ENCODE results near the gene ATP6V1G1. TPM values are rescaled to one million over a fixed set of nuclear protein-coding genes. Genes with fewer than 3 reads are reported as not detected.

The ATP6V1G1 gene, protein sequence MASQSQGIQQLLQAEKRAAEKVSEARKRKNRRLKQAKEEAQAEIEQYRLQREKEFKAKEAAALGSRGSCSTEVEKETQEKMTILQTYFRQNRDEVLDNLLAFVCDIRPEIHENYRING
- total RNA-seq: 265 TPM

DNA sequence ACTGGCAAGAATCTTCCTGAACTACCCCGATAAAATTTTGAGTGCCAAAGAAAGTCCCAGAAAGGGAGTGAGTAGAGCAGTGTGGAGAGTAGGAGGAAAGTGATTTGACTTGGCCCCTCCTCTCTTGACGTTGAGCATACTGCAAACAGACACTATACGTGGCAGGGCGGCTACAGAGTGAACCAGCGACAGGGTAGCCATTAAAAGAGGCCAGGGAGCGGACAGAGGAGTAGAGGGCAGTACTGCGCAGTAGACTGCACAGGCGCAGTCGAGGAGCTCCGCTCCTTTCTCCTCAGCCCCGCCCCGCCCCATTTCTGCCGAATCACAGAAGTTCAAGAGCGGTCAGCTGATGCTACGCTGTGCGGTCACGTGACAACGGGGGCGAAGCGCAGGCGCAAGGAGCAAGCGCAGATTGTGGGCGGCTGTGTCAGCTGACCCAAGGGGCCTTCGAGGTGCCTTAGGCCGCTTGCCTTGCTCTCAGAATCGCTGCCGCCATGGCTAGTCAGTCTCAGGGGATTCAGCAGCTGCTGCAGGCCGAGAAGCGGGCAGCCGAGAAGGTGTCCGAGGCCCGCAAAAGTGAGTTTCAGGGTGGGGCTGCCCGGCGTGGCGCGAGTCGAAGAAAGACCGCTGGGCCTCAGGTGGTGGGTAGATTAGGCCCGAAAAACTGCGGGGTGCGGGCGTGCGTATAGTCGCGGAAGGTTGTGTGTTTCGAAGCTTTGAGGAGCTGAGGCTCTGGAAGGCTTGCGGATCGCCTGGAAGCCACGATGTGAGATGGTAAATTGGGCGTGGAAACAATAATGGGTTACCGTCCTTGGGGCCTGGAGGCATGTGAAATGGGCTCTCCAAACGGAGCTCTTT lies at the start of gene ATP6V1G1:
Gene ATP6V1G1 (plus strand): TSS at position 425 of the 858 bp plus-strand sequence. CDS start 70 bp downstream, at position 495.
- Histone ChIP-seq H3K27me3 (ENCODE audit: insufficient read depth, low read length) (no peaks in the 10 kb centered on the region), H3K4me1 (ENCODE audit: insufficient read depth, low read length) (peaks cover 53% of the 10 kb centered on the region), H3K9me3 (ENCODE audit: low read depth, low read length) (no peaks in the 10 kb centered on the region), H3K4me3 (ENCODE audit: low read length) (peak within 1 kb of the TSS; percentile 98)

DNA sequence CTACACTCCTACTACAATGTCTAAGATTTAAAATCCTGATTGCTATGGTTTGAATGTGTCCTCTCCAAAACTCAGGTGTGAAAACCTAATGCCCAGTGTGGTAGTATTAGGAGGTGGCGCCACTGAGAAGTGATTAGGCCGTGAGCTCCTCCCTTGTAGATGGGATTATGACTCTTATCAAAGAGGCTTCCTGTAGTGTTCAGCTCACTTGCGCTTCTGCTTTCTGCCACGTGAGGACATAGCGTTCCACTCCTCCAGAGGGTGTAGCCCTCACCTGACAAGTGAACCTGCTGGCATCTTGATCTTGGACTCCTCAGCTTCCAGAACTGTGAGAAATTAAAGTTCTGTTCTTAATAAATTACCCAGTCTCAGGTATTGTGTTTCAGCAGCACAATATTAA lies 49.3 kb upstream of the ATP6V1G1 start:
- H3K4me3 ChIP-seq (ENCODE audit: low read length): no peak overlapping the region
- H3K27me3 ChIP-seq (ENCODE audit: insufficient read depth, low read length): peaks cover 3% of the 10 kb centered on the region

DNA sequence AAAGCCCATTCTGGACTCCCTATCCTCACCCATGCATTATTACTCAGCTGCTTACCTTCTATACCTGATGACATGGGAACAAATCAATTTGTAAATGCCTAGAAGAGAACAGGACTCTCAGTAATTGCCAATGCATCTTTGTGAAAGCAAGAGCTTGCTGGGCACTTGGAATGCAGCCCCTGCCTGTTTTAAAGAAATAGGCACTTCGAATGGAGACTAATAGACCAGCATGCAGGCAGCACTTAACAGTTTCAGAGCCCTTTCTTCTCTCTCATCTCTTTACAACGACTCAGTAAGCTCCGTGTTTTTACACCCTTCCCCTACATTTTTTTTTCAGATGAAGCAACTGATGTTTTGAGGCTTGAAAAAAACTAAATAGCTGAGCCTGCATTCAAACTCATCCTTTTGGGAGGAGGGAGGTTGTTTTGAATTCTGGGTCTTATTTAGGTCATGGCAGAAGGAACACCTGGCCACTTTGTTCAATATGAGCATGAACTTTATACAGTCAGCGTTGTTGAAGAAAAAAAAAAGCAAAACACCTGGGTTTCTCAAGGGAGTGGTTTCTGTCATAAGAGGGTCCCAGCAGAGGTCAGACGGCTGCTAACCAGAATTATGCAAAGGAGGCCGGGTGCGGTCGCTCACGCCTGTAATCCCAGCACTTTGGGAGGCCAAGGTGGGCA lies 47.7 kb upstream of the ATP6V1G1 start:
- Histone ChIP-seq H3K9me3 (ENCODE audit: low read depth, low read length) (no peaks in the 10 kb centered on the region), H3K4me1 (ENCODE audit: insufficient read depth, low read length) (no peaks in the 10 kb centered on the region), H3K27me3 (ENCODE audit: insufficient read depth, low read length) (no peaks in the 10 kb centered on the region), H3K4me3 (ENCODE audit: low read length) (no peak overlapping the region)

More for the DNA sequence above, 49.3 kb upstream of the ATP6V1G1 start:
- Histone ChIP-seq H3K4me1 (ENCODE audit: insufficient read depth, low read length) (no peaks in the 10 kb centered on the region), H3K9me3 (ENCODE audit: low read depth, low read length) (no peaks in the 10 kb centered on the region)

DNA sequence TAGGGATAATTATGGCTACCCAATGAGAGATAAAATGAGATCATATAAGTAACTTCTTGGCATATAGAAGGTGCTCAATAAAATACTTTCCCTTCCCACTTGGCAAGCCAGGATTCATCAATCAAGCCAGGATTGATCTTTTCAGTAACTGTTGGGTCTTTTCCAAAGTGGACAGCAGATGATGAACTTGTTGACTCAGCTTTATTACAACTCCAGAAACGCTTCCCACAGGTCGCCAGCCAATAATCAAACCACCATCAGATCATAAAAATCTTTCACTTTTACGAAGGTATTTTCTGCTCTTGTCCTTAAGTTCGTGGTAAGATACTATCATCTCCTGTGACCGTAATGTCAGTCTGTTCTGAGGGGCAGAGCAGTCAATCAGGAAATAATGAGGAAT lies 42.5 kb upstream of the ATP6V1G1 start:
- Histone ChIP-seq H3K4me1 (ENCODE audit: insufficient read depth, low read length) (no peaks in the 10 kb centered on the region), H3K9me3 (ENCODE audit: low read depth, low read length) (no peaks in the 10 kb centered on the region), H3K27me3 (ENCODE audit: insufficient read depth, low read length) (no peaks in the 10 kb centered on the region), H3K4me3 (ENCODE audit: low read length) (no peak overlapping the region)

DNA sequence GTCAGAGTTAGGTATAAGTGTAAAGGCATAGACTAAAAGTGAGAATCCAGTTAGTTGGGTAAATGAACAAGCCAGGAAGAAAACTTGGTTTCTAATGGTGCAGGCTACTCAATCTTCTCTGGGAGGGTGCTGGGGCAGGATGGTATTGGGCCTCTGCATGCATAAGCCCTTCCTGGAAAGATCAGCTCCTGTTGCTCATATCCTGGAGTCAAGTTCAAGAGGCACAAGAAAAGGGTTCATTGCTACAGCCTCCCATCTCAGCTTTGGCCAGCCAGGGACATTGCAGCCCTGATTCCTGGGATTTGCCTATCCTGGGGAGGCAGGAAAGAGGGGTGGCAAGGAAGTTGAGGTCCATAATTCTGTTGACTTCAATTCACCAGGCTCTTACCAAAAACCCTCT lies 40.7 kb upstream of the ATP6V1G1 start:
- H3K9me3 ChIP-seq (ENCODE audit: low read depth, low read length): no peaks in the 10 kb centered on the region
- no peaks in the 10 kb centered on the region for H3K4me1 ChIP-seq (ENCODE audit: insufficient read depth, low read length)
- no peak overlapping the region for H3K4me3 ChIP-seq (ENCODE audit: low read length)
- no peaks in the 10 kb centered on the region for H3K27me3 ChIP-seq (ENCODE audit: insufficient read depth, low read length)

DNA sequence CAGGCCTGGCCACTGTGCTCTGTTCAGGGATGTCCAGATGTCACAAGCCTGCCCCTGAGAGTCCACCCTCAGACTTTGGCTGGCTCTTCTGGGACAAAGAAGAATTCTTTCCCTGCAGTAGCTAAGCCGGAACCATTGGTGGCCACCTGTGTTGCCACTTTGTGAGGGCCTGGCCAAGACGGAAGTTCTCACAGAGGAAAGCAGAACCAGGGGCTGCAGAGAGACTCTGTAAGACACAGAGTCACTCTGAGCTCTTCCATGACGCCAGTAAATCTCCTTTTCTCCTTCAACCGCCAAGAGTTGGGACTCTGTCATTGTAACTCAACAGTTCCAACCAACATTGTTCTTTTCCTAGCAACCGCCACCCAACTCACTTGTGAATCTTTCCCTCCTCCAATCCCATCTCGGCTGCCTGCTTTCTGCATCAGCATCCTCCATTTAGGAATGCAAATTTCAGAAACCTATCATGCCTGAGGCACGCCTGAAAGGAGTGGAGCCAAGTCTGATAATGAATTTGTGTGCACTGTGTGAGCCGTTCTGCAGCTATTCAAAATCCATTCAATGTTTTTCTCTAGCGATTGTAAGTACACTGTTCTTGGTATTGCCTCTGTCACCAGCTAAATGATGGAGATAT lies 37.8 kb upstream of the ATP6V1G1 start:
- Histone ChIP-seq H3K4me3 (ENCODE audit: low read length) (no peak overlapping the region), H3K4me1 (ENCODE audit: insufficient read depth, low read length) (no peaks in the 10 kb centered on the region), H3K27me3 (ENCODE audit: insufficient read depth, low read length) (no peaks in the 10 kb centered on the region), H3K9me3 (ENCODE audit: low read depth, low read length) (no peaks in the 10 kb centered on the region)

DNA sequence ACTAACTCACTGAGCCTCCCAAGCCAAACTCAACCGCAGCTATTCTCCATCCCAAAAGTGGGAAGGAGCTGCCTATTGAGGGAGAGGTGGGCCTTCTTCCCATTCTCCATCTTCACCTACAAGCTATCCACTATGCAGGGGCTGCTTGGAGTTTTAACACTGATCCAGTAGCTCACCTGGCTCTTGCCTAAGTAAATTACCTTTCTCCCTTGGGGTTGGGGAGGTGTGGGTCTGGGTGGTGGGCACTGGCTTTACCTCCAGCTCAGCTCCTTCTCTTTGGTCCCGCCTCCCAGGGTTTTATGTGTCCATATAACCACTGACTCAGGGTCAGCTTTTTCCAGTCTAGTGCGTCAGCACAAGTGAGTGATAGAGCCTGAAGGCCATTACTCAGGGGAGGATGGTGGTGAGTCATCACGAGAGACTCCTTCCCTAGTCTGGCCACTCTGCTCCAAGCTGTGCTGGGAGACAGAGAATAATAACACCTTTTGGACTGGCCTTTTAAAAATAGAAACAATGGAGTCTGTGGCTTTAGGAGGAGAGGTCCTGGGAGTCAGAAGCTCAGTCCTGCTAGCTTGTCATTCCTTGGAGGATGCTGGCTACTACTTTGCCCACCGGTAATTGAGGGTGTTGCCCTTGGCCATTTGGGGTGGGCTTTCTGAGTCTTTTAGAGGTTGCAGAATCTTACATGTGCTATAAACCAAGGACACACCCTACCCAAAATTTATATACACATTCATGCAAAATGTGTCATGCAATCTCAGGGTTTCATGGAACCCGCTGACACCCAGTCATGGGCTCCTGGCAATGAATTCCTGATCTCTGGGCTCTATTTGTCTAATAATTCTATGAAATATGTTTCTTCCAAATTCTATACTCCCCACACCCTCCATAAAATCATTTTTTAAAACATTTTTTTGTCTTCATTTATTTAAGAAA lies 35.6 kb upstream of the ATP6V1G1 start:
- Histone ChIP-seq H3K4me1 (ENCODE audit: insufficient read depth, low read length) (peaks cover 7% of the 10 kb centered on the region), H3K4me3 (ENCODE audit: low read length) (no peak overlapping the region), H3K27me3 (ENCODE audit: insufficient read depth, low read length) (no peaks in the 10 kb centered on the region), H3K9me3 (ENCODE audit: low read depth, low read length) (no peaks in the 10 kb centered on the region)

DNA sequence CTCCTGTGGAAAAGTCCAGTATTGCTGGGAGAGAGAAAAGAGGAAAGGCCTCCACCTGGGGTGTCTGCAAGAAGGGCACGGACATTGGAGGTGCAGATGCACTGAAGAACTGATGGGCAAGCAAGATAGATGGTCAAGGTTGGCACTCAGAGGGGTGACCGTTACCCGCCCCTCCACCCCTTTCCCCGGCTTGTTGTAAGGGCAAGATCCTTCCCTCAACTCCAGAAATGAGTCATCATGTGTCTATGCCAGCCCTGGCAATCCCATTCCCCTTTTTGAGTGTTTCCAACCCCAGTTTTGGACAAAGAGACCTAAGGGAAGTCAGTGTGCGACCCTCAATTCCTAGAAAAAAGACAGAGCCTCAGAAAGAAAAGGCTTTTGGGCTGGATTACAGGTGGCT lies 34.9 kb upstream of the ATP6V1G1 start:
- H3K9me3 ChIP-seq (ENCODE audit: low read depth, low read length): no peaks in the 10 kb centered on the region
- H3K4me1 ChIP-seq (ENCODE audit: insufficient read depth, low read length): peaks cover 11% of the 10 kb centered on the region
- H3K27me3 ChIP-seq (ENCODE audit: insufficient read depth, low read length): no peaks in the 10 kb centered on the region
- H3K4me3 ChIP-seq (ENCODE audit: low read length): no peak overlapping the region

DNA sequence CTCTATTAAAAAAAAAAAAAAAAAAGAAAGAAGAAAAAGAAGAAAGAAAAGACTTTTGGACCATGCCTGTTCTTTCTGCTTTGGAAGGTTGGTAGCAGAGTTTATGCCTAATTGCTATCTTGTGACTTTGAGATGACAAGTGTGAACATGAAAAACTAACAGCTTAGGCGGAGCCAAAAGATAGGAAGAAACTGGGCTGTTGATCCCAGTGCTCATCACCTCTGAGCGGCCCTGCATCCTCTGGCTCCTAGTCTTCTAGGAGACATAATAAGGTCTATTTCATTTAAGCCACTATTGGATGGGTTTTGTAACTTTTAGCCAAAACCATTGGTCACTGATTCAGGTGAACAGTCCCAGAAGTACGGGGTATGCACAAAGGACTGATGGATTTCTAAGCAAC lies 34.4 kb upstream of the ATP6V1G1 start:
- Histone ChIP-seq H3K27me3 (ENCODE audit: insufficient read depth, low read length) (no peaks in the 10 kb centered on the region), H3K9me3 (ENCODE audit: low read depth, low read length) (no peaks in the 10 kb centered on the region), H3K4me1 (ENCODE audit: insufficient read depth, low read length) (peaks cover 16% of the 10 kb centered on the region), H3K4me3 (ENCODE audit: low read length) (no peak overlapping the region)

DNA sequence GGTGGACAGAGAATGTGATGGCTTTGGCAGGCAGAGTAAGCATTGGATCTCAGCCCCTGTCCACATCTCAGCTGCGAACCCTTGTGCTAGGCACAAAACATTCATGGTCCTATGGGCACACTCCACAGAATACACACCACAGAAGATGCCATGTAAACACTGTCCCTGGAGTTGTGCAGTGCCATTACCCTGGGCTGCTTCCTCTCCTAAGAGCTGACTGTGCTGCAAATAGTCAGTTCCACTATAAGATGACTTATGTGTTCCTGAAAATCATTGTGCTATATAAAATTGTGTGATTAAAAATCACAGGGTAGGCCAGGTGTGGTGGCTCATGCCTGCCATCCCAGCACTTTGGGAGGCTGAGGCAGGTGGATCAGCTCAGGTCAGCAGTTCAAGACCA lies 31.9 kb upstream of the ATP6V1G1 start:
- peaks cover 23% of the 10 kb centered on the region for H3K4me1 ChIP-seq (ENCODE audit: insufficient read depth, low read length)
- no peaks in the 10 kb centered on the region for H3K27me3 ChIP-seq (ENCODE audit: insufficient read depth, low read length)
- no peaks in the 10 kb centered on the region for H3K9me3 ChIP-seq (ENCODE audit: low read depth, low read length)
- H3K4me3 ChIP-seq (ENCODE audit: low read length): no peak overlapping the region

DNA sequence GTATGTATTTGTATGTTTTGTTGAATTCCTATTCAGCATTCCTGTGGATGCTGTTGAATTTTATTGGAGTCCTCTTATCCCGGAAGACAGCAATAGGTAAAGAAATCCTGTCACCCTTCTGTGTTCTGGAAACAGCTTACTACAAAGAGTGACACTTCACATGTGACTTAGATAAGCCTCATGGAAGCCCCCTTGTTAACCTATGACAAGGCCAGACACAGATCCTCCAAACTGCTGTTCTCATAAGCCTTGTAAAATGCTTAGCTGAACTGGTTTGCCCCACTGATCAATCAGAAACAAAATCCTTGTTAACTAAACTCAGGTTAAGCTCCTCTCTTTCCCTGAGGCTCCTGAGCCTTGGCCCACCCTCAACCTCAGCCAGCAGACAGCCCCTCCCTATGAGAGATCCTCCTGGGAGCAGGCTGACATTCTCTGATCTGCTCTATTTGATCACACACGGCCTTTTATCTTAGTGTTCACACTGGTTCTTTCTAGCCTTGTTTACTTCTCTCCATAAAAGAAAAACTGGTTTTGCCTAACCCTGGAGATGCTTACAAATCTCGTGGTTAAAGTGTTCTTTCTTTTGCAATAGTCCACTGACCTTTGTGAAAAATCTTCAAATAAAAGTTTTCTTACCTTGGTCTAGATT lies 29.4 kb upstream of the ATP6V1G1 start:
- Histone ChIP-seq H3K27me3 (ENCODE audit: insufficient read depth, low read length) (no peaks in the 10 kb centered on the region), H3K9me3 (ENCODE audit: low read depth, low read length) (no peaks in the 10 kb centered on the region), H3K4me3 (ENCODE audit: low read length) (no peak overlapping the region), H3K4me1 (ENCODE audit: insufficient read depth, low read length) (peaks cover 23% of the 10 kb centered on the region)

DNA sequence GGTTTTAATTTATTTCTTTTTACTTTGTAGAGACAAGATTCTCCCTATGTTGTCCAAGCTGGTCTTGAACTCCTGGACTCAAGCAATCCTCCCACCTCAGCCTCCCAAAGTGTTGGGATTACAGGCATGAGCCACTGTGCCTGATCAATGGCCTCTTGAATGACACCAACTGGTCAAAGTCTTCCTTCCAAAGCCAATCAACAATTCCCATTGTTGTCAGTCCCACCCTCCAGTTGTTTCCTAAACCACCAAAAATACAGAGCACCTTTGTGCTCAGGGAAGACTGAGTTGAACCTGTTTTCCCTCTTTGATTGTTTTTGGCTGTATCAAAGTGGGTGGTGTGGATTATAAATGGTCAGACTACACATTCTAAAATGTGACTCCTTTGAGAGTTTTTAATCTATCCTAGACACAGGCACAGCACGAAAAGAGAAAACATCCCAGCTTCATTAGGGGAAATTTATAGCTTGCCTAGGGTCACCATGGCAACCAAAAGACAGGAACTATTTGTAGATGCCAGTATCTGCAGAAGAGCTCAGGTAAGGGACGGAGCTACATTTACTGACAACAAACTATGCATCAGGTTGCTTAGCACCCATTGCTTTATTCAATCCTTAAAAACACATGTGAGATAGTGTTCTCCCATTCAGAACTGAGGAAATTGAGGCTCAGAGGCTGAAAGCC lies 27.6 kb upstream of the ATP6V1G1 start:
- Histone ChIP-seq H3K4me1 (ENCODE audit: insufficient read depth, low read length) (peaks cover 23% of the 10 kb centered on the region), H3K9me3 (ENCODE audit: low read depth, low read length) (no peaks in the 10 kb centered on the region), H3K4me3 (ENCODE audit: low read length) (no peak overlapping the region), H3K27me3 (ENCODE audit: insufficient read depth, low read length) (no peaks in the 10 kb centered on the region)

DNA sequence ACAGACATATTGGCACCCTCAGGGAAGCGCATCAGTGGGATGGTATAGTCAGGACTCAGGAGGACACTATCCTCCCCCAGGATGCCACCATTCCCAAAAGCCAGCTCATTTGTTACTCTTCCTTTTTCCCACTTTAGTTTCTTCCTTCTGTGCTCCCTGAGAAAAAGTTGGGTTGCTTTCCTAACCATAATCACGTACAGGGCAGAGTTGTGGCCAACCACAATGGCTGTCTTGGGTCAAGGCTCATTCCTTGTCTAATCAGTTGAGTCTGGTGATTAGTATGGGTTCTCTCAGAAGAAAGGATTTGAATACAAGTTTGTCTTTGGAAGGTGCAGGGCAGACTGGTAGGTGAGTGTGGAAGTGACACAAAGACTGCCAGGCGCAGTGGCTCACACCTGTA lies 26.6 kb upstream of the ATP6V1G1 start:
- Histone ChIP-seq H3K9me3 (ENCODE audit: low read depth, low read length) (no peaks in the 10 kb centered on the region), H3K4me3 (ENCODE audit: low read length) (no peak overlapping the region), H3K4me1 (ENCODE audit: insufficient read depth, low read length) (peaks cover 23% of the 10 kb centered on the region), H3K27me3 (ENCODE audit: insufficient read depth, low read length) (no peaks in the 10 kb centered on the region)

All from mononuclear cell (primary cell).